Measurements from ENCODE around the gene MYOM3.

Gene MYOM3

DNA sequence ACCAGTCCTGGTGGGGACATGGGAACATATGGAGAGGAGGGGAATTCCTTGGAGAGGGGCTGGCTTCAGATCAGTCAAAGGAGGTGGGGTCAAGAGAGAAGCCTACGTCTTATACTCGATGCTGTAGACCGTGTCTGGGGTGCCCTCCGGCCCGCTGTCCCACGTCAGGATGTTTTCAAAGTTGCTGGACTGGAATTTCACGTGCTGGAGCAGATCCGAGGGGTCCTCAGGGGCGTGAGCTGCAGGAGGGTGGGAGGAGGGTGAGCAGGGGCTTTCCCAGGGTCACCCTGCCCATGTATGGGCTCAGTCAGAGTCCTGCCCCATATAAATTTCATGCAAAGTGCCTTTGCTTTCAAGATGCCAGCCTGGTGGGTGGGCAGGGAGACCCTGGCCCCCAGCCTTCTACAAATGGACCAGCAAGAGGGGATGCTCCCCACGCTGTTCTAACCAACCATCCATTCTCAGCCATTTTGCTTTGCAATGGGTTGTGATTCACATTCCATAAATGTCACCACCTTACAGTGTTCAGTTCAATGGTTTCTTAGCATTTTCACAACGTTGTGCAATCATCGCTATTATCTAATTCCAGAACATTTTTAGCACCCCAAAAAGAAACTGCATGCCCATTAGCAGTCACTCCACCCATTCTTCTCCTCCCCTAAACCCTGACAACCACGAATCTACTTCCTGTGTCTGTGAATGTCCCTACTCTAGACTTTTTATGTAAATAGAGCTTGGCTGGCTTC lies 26.7 kb upstream of the MYOM3 start:
- no peak for DNase-seq

DNA sequence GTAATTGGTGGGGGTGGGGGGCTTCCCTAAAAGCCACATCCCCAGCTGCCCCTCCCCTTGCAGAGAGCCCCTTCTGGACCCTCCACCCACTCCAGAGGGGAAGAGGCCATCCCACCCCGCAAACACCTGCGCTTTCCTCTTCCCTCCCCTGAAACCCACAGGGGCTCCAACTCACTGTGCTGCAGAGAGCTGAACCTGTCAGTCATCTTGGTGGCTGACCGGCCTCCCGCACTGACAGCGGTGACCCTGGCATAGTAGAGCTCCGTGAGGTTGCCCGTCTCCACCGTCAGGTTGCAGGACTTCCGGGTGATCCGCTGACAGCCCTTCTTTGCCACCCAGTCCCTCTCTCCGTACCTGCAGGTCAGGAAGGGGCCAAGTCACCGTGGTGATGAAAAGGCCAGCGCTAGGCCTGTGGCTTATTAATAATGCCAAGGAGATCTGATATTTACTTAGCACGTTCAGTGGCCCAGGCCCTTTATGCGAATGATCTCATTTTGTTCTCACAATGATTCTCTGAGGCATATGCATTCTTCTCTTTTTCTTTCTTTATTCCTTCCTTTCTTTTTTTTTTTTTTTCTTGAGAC lies 25.1 kb upstream of the MYOM3 start:
- no peak for DNase-seq

GRCh38 chr1:24134376-24134775 lies 22.4 kb upstream of the MYOM3 start:
- no peak for DNase-seq

DNA sequence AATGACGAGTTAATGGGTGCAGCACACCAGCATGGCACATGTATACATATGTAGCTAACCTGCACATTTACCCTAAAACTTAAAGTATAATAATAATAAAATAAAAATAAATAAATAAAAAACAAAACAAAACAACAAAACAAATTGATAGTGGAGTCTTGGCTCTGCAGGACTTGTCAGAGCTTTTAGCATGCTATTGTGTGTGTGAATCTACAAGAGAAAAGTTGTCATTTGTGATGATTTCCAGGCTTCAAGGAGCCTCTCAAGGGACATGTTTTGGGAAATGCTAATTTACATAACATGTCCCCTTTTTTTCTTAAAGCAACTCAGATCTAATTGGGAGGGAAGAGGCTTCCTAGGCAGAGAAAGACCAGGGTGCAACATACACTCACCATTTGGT lies 21.9 kb upstream of the MYOM3 start:
- no peak for DNase-seq

- DNase-seq = no peak
These were observed 18.4 kb upstream of the MYOM3 start for GRCh38 chr1:24130385-24130784.

- DNase-seq = no peak
These were observed 15.9 kb upstream of the MYOM3 start for GRCh38 chr1:24127801-24128363.

DNA sequence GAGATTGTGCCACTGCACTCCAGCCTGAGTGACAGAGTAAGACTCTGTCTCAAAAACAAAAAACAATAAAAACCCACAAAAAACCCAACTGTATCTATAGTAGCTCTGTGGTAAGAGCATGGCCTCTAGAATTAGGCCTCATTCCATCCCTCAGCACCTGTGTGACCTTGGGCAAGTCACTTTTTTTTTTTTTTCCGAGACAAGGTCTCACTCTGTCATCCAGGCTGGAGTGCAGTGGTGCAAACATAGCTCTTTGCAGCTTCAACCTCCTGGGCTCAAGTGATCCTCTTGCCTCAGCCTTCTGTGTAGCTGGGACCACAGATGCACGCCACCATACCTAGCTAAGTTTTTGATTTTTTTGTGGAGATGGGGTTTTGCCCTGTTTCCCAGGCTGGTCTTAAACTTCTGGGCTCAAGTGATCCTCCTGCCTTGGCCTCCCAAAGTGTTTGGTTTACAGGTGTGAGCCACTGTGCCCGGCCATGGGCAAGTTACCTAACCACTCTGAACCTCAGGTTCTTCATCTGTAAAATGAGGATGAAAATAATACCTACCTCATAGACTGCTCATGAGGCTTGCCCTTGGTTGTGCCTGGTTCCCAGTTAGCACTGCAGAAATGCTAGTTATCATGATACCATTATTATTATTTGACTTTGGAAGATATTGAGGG lies 15.3 kb upstream of the MYOM3 start:
- no peak for DNase-seq

DNA sequence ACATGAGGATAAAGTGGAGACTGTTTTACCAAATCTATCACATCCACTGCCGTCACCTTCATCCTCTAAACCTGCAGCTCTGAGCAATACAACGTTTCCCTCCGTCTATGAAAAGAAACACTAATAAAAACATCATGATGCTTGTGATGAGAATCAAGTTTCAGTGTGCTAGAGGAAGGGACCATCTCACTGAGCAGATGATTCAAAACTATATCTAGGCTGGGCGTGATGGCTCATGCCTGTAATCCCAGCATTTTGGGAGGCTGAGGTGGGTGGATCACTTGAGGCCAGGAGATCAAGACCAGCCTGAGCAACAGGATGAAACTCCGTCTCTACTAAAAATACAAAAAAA lies 14.7 kb upstream of the MYOM3 start:
- DNase-seq = no peak

DNA sequence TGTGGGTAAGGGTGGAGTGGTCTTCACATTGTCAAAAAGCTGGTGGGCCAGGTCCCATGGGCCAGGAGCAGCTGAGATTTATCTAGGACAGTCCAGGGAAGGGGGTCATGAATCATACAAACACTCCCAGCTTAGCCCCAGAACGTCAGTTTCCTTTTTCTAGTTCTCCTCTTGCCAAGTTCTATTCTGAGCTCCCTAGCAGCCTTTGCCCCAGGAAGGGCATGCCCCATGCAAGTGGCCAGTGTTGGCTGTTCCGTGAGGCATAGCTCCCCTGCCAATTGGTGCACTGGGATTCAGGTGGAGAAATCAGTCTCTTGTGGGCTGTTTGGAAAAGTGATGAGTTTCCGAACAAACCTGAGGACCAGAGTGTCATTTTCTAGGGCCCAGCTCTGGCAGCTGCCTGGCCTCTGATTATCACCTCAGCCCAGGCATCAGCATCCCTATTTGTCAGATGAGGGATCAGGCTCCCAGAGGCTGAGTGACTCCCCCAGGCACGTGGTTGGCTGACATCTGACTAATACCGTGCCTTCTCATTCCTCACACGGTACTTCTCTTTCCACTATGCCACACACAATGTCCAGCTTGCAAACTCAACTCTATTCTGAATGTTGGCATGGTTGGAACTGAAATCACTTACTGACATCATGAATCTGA lies 14.2 kb upstream of the MYOM3 start:
- no peak for DNase-seq

DNA sequence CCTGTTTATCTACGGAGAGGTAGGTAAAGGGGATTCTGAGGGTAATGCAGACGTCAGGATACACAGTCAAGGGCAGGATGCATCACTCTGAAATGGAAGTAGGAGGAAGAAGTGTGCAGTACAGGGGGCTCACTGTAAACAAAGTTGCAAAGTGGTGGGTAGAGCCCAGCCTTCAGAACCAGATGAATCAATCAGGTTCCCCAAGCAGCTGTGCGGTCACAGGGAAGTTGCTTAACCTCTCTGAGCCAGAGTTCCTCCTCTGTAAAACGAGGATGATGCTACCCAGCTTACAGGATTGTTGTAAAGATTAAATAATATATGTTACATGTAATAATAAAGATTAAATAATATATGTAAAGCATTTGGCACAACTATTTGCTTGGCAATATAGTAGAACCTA lies 13.5 kb upstream of the MYOM3 start:
- DNase-seq = no peak

DNA sequence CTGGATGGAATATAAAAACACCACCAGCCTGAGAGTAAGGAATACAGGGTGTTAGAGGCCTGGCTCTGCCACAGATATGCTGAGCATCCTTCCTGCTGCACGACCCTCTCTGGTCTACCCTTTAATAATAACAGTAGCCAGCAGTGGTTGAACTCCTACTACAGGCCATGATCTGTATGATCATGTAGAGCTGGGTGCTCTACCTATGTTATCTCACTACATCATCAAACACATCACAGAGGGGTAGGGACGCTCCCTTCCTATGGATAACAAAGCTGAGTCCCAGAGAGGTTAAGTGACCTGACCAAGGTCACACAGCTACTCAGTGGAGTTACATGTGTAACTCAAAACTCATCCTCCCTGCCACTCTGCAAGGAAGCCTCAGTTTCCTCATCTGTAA lies 13.0 kb upstream of the MYOM3 start:
- no peak for DNase-seq

- no peak for DNase-seq
These were observed 11.7 kb upstream of the MYOM3 start for GRCh38 chr1:24123611-24124010.

GRCh38 chr1:24122776-24123175 lies 10.8 kb upstream of the MYOM3 start:
- DNase-seq = no peak

- DNase-seq = no peak
These were observed 9.5 kb upstream of the MYOM3 start for GRCh38 chr1:24121406-24121805.

- no peak for DNase-seq
These were observed 9.0 kb upstream of the MYOM3 start for GRCh38 chr1:24120965-24121364.

DNA sequence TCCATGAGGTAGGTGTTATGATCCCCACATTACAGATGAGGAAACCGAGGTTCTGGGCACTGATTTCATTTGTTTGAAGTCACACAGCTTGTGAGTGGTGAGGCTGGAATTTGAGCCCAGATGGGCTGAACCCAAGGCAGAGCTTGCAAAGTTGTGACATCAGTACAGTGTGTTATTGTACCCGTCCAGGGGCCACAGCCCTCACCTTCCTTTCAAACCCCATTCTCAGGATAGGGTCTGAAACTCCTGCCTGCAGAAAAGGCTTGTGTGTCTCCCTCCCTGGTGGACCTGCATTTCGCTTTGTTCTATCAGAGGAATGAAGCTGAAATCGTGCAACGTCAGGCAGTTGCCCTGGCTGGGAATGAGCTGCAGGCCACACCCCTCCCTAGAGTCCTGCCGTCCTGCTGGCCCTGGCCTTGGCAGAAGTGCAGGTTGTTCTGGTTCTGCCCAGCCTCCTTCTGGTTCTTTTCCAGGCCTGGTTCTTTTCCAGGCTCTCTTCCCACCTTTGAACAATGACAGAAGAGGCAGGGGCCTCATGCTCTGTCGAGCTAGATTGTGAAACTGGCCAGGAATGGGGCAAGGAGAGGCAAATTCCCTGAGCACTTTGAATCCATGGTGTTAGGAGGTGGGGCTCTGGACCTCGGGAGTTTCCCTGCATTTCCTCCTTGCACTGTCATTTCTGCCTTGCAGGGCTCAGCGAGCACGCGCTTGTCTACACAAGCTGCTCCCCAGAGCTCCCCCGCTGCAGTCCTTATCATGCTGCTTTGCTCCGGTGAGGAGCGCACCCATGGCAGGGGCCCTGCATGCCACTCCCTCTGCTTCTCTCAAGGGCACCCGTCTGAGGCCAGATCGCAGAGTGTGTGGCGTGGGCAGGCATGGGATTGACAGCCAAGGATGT lies 8.2 kb upstream of the MYOM3 start:
- no peak for DNase-seq

DNA sequence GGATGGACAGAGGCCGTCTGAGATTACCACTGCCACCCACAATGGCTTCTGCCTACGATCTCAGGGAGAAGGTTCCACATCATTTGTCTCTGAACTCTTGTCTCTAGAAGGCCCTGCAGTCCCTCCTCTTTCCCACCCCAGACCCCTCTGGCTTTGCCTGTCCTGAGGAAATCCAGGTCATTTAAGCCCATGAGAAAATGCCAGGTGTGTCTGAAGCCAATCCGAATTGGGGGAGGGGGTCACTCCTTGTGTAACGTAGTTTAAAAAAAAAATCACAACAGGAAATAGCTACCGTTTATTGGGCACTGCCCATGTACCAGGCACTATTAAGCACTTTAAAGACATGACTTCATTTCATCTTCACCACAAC lies 7.5 kb upstream of the MYOM3 start:
- DNase-seq = no peak

DNA sequence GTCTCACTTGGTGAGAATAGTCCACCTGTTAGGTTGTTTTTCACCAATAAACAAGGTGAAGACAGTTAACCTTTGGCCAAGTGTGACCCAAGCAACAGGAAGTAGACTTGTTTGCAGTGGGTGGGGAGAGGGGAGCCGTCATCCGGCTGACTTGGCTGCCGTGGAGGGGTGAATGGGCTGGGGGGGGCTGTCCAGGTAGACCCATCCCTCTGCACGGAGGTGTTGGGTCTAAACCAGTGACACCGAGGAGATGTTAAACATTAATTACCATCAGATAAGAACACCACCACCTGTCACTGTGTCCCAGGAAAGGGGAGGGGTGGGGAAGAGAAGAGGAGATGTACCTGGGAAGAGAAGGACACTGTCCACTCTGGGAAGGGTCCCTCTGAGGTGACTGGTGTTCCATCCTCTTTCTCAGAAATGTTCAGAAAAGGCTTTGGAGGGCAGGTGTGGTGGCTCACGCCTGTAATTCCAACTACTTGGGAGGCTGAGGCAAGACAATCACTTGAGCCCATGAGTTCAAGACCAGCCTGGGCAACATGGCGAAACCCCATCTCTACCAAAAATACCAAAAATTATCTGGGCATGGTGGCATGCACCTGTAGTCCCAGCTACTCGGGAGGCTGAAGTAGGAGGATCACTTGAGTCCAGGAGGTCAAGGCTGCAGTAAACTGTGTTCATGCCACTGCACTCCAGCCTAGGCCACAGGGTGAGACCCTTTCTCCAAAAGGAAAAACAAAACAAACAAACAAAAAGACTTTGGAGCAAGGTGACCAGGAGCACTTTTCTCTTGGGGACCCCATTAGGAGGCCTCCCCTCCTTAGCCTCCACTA lies 6.7 kb upstream of the MYOM3 start:
- no peak for DNase-seq

DNA sequence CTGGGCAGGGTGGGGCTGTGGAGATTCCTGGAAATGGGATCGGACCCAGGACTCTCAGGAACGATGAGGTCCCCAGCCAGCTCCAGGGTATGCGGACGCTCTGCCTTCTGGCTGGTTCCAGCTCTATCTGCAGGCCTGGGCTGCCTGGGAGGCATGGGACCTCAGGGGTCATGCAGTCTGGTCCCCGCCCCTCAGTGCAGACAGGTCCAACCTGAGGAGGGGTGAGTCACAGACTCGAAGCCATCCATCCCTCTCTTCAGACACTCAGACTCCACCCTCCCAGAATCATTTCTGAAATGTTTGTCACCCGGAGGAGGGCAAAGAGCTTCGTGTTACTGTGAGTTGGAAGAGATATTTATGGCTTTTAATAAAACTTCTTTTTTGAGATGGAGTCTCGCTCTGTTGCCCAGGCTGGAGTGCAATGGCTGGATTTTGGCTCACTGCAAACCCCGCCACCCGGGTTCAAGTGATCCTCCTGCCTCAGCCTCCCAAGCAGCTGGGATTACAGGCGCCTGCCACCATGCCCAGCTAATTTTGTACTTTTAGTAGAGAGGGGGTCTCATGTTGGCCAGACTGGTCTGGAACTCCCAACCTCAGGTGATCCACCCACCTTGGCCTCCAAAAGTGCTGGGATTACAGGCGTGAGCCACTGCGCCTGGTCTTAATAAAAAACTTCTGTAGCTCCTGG lies 5.9 kb upstream of the MYOM3 start:
- no peak for DNase-seq

DNA sequence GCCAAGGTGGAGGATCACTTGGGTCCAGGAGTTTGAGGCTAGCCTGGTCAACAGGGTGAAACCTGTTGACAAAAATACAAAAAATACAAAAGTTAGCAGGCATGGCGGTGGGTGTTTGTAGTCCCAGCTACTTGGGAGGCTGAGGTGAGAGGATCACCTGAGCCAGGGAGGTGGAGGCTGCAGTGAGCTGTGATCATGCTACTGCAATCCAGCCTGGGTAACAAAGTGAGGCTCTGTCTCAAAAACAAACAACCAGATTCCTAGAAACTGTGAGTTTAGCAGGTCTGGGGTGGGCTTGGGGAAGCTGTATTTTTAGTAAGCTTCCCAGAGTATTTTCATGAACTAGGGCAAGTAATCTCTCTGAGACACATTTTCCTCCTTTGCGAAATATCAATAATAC lies 5.2 kb upstream of the MYOM3 start:
- no peak for DNase-seq

DNA sequence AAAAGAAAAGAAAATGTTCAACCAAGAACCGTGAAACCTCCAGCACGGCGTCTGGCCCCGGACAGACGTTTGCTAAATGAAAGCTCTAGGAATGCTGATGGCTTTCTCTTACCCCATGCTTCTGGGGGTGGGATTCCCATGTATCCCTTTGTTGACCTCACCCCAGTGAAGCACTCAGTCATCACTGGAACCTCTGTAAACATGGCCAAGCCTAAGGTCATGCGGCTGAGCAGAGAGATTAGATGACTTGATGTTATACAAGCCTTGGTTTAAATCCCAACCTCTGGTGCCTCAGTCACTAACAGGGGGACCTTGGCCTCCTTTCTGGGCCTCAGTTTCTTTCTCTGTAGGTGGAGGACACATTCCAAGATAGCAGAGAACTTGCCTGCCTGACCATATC lies 2.8 kb upstream of the MYOM3 start:
- DNase-seq = no peak
